Transverse colon (tissue), 4 donors: Measurements from ENCODE around the gene GLYR1.

Source experiments
- CTCF ChIP-seq, 5 experiments: fragments of 200-600 bp in 3 of 5; fragments of 450-650 bp in 2 of 5; sonication (generic) in 3 of 5; IDR thresholded peaks; 1 replicate in 2 of 5; 2 replicates in 3 of 5; pipeline ENCODE4 v1.5.1; 2016 to 2017; ENCODE audit warnings: antibody characterized with exemption in 5 of 5, inconsistent platforms in 3 of 5, mild to moderate bottlenecking in 2 of 5, moderate library complexity in 1 of 5
- EP300 ChIP-seq: sonication (generic); formaldehyde crosslinking; IDR thresholded peaks from one replicate; pipeline ENCODE4 v1.6.1; 2017; ENCODE audit warnings: antibody characterized with exemption, low read depth
- POLR2A ChIP-seq: fragments of 450-650 bp; IDR thresholded peaks from one replicate; pipeline ENCODE4 v1.6.1; 2016; ENCODE audit warnings: antibody characterized with exemption, mild to moderate bottlenecking, moderate library complexity
- POLR2AphosphoS5 ChIP-seq, 3 donors: sonication (generic); formaldehyde crosslinking; IDR thresholded peaks; one replicate each; pipeline ENCODE4 v1.6.1; 2016; ENCODE audit warnings: antibody characterized with exemption in 3 of 3

- TF ChIP-seq POLR2A (no peak), CTCF (IDR thresholded peaks at IDR 0.05) (no peak), POLR2AphosphoS5 (IDR thresholded peaks at IDR 0.05) (no peak), EP300 (no peak)
Measured at GRCh38 chr16:4880006-4880580, 33.0 kb upstream of the GLYR1 start.
